Measurements from ENCODE around the gene AIMP2.
"Not testable (repeated sequence)": the region's sequence is repeated elsewhere in the genome, so short reads cannot be mapped to it uniquely, and the experiment has no call there.

AIMP2 gene

DNA sequence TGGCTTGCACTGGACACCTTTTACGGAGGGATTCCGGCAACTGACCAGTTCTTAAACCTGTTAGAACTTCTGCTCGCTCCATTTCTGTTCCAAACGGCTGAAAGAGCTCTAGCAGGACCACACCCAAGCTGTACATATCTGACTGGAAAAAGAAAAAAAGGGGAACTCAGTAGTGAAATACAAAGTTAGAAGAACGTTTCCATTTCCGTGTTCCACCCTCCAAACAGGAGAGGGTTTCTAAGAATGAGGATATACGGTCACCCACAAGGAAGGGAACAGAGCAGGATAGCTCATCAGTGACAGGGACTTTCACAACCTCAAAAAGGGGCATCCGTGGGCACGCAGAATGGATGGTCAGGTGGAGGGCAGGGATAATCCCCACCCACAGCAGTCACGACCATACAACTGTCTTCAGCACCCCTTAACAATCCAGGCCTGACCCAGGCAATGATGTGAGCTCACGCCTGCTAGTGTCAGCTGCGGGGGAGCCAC lies 17.8 kb downstream of the AIMP2 start:
- DNase-seq: peak; percentile 75

GRCh38 chr7:6027806-6028365 lies 18.8 kb downstream of the AIMP2 start:
- peak; percentile 40 for DNase-seq

GRCh38 chr7:6028563-6028962 lies 19.5 kb downstream of the AIMP2 start:
- DNase-seq: no peak

GRCh38 chr7:6030988-6031387 lies 21.9 kb downstream of the AIMP2 start, which contains the start of gene ANKRD61:
ANKRD61 (plus strand) TSS chr7:6031376; CDS start chr7:6031376, 0 bp downstream.
- DNase-seq: no peak

- DNase-seq: no peak
Observed at GRCh38 chr7:6031567-6031966, 22.5 kb downstream of the AIMP2 start.

GRCh38 chr7:6032167-6032566 lies 23.1 kb downstream of the AIMP2 start:
- DNase-seq: peak; percentile 95

GRCh38 chr7:6032641-6033040 lies 23.6 kb downstream of the AIMP2 start:
- DNase-seq: peak; percentile 36

DNA sequence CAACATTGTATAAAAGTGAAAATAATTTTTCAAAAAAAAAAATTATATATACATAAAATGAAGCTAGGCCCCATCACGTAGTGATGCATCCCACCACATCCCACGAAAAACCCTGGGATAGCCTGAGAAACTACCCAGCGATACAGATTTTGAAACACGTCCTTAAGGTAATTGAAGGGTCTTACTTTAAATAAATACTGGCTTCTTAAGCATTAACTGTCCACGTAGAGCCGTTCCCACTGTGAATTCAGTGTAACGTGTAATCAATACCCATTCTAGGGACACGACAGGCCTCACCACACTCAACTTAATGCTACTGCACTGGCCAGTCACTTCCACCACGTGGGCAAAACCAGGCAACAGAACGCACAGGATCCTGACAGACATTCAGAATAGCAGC lies 26.1 kb downstream of the AIMP2 start:
- no peak for DNase-seq

DNA sequence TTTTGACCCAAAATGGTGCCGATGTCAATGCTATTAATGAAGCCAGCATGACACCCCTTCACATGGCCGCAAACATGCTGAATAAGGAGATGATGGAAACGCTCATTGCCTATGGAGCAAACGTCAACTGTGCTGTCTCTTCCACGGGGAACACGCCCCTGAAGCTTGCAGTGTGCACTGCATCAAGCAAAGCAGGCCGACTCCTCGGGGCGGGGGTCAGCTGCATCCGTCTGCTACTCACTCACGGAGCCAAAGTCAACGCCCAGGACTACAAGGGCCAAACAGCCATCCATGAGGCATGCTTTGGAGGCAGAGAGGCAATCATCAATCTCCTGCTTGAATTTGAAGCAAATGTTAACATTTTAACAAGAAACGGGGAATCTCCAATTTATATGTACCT lies 26.6 kb downstream of the AIMP2 start:
- no peak for DNase-seq

DNA sequence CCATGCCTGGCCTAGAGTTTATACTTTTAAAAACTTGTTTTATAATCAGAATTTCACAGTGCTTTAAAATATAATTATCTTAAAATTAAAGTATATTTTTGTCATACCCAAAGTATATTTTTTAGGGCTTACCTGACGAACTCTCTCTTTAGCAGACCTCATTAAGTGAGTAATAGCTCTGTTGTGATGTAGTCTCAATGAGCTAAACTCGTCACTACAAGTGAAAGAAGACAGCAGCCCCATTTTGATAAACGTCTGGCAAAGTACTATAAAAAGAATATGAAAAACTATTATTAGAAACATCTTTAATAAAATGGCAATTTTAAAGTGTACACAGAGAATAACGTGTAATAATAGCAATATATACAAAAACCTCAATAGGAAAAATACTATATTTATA lies 40.7 kb downstream of the AIMP2 start:
- DNase-seq: no peak

GRCh38 chr7:6051185-6051584 lies 42.1 kb downstream of the AIMP2 start:
- not testable (repeated sequence) for DNase-seq

DNA sequence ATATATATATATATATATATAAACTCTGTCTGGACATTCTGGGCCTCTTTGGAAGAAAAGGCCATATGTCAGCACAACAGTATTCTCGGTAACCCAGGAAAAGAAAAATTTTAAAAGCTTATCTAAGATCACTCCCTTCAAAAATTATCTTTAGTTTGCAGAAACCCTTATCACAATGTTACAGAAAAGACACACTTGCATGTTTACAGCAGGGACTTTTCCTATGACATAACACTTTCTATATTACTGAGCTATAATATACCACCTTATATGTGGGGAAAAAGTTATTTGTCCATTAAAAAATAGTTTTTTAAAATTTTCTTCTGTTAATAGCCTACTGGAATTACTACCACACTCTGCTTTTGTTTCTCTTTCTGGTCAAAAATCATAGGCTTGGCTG lies 47.5 kb downstream of the AIMP2 start:
- peak; percentile 92 for DNase-seq

GRCh38 chr7:6057316-6058129 lies 48.5 kb downstream of the AIMP2 start:
- DNase-seq: no peak

DNA sequence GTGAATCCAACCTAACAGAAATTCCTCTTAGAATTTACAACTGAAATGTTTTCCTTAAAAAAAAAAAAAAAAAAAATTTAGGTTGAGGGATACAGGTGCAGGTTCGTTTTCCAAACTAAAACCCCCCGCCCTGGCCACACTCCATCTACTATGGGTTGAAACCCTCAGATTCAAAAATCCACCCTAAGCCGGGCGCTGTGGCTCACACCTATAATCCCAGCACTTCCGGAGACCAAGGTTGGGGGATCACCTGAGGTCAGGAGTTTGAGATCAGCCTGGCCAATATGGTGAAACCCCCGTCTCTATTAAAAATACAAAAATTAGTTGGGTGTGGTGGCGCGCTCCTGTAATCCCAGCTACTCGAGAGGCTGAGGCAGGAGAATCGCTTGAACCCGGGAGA lies 50.9 kb downstream of the AIMP2 start:
- DNase-seq: not testable (repeated sequence)

DNA sequence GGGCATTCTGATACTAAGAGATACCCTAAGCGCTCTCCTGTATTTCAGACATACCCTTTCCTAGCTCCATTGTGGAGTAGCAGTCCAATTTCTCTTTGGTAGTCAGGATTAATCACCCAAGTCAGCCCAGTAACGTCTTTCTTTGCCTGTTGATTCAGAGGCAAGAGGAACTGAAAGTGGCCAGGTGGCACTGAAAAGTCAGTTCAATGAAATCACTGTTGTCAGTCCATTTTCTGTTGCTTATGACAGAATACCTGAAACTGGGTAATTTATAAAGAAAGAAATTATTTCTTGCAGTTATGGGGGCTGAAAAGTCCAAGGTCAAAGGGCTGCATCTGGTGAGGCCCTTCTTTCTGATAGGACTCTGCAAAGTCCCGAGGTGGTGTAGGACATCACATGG lies 62.3 kb downstream of the AIMP2 start:
- no peak for DNase-seq

All from hematopoietic multipotent progenitor cell treated with erythropoietin and hydrocortisone succinate and interleukin-3 and kit ligand, for 4 days (in vitro differentiated cells).